IMR-90 (cell line): ENCODE results near the gene NPY4R. TPM values are rescaled to one million over a fixed set of nuclear protein-coding genes. Genes with fewer than 3 reads are reported as not detected.
"Not testable (repeated sequence)": the region's sequence is repeated elsewhere in the genome, so short reads cannot be mapped to it uniquely, and the experiment has no call there.

Experiments
- ATAC-seq: fragments of 200-7000 bp; cut with Tn5 transposase; 2 replicates; pipeline ENCODE4 v1.9.1; 2020; ENCODE audit warnings: low read depth, mild to moderate bottlenecking, moderate library complexity
- BruUV-seq: library from RNA; stranded (reverse); fragments of 400-500 nt; replicated peaks from 2 replicates; lab custom pipeline; 2021; lab: Mats Ljungman, UMichigan
- CTCF ChIA-PET: fragments of 300-600 bp; formaldehyde crosslinking; extraction: SDS; loops from one replicate; lab custom pipeline; 2021; ENCODE audit warnings: antibody characterized with exemption; lab: Yijun Ruan, JAX
- POLR2A ChIA-PET: fragments of 300-600 bp; sonication (Branson Sonifier 250); formaldehyde crosslinking; loops from one replicate; lab custom pipeline; 2022; ENCODE audit warnings: antibody characterized with exemption; ENCODE audit not compliant: unreplicated experiment; lab: Charles Lee
- DNase-seq: peaks from one replicate; pipeline ENCODE4 v3.0.0; 2013
- H2AFZ ChIP-seq: replicated peaks from 2 replicates; pipeline ENCODE3; 2013; ENCODE audit warnings: low read length, mild to moderate bottlenecking; ENCODE audit not compliant: poor library complexity
- H2AK5ac ChIP-seq: 2 replicates; pipeline ENCODE4 v1.6.1; 2013; ENCODE audit warnings: low read depth, low read length, inconsistent platforms
- H2AK9ac ChIP-seq: replicated peaks from 2 replicates; pipeline ENCODE3; 2013; ENCODE audit warnings: mild to moderate bottlenecking, low read depth, low read length, moderate library complexity; ENCODE audit not compliant: poor library complexity
- H2BK120ac ChIP-seq: 2 replicates; pipeline ENCODE4 v1.6.1; 2013; ENCODE audit warnings: low read depth, low read length, inconsistent platforms
- H2BK15ac ChIP-seq: 3 replicates; pipeline ENCODE4 v1.6.1; 2013; ENCODE audit warnings: low read depth, low read length, inconsistent platforms
- H2BK20ac ChIP-seq: 2 replicates; pipeline ENCODE4 v1.6.1; 2013; ENCODE audit warnings: low read depth, mild to moderate bottlenecking, inconsistent platforms, low read length, moderate library complexity
- H2BK5ac ChIP-seq: 2 replicates; pipeline ENCODE4 v1.6.1; 2013; ENCODE audit warnings: mild to moderate bottlenecking, low read depth, low read length, inconsistent platforms; ENCODE audit not compliant: poor library complexity, severe bottlenecking
- H3K14ac ChIP-seq: replicated peaks from 2 replicates; pipeline ENCODE4 v1.6.1; 2013; ENCODE audit warnings: low read depth, low read length, inconsistent platforms
- H3K18ac ChIP-seq: 2 replicates; pipeline ENCODE4 v1.6.1; 2013; ENCODE audit warnings: low read depth, low read length, control low read depth
- H3K23ac ChIP-seq: 2 replicates; pipeline ENCODE4 v1.6.1; 2013; ENCODE audit warnings: low read depth, low read length, inconsistent platforms
- H3K27ac ChIP-seq: 2 replicates; pipeline ENCODE4 v1.5.1; 2013; ENCODE audit warnings: mild to moderate bottlenecking, control low read depth, low read length; ENCODE audit not compliant: insufficient read depth
- H3K27me3 ChIP-seq: 2 replicates; pipeline ENCODE4 v1.6.1; 2013; ENCODE audit warnings: low read length; ENCODE audit not compliant: control insufficient read depth, insufficient read depth
- H3K36me3 ChIP-seq: 2 replicates; pipeline ENCODE4 v1.6.1; 2013; ENCODE audit warnings: low read length, mixed read lengths; ENCODE audit not compliant: control insufficient read depth, insufficient read depth
- H3K4ac ChIP-seq: 2 replicates; pipeline ENCODE4 v1.6.1; 2013; ENCODE audit warnings: low read depth, low read length, inconsistent platforms
- H3K4me1 ChIP-seq: 2 replicates; pipeline ENCODE4 v1.6.1; 2013; ENCODE audit warnings: low read length, mixed read lengths; ENCODE audit not compliant: control insufficient read depth, insufficient read depth
- H3K4me2 ChIP-seq: 2 replicates; pipeline ENCODE4 v1.6.1; 2013; ENCODE audit warnings: low read depth, mild to moderate bottlenecking, control low read depth, low read length, moderate library complexity
- H3K4me3 ChIP-seq: 2 replicates; pipeline ENCODE4 v1.5.1; 2013; ENCODE audit warnings: low read depth, mild to moderate bottlenecking, control low read depth, low read length, moderate library complexity; ENCODE audit not compliant: insufficient read depth
- H3K56ac ChIP-seq: 2 replicates; pipeline ENCODE4 v1.6.1; 2013; ENCODE audit warnings: low read length, inconsistent platforms; ENCODE audit not compliant: insufficient read depth; ENCODE audit errors: extremely low read depth
- H3K79me1 ChIP-seq, 2 experiments: 2 replicates each; pipeline ENCODE4 v1.6.1; 2013; ENCODE audit warnings: low read length in 2 of 2, inconsistent platforms in 1 of 2, low read depth in 1 of 2
- H3K9ac ChIP-seq: 2 replicates; pipeline ENCODE4 v1.6.1; 2013; ENCODE audit warnings: low read depth, low read length, control low read depth
- H3K9me1 ChIP-seq: 2 replicates; pipeline ENCODE4 v1.6.1; 2013; ENCODE audit warnings: low read length, inconsistent platforms; ENCODE audit not compliant: insufficient read depth
- H3K9me3 ChIP-seq: 2 replicates; pipeline ENCODE4 v1.6.1; 2013; ENCODE audit warnings: low read length; ENCODE audit not compliant: control insufficient read depth, insufficient read depth
- H4K20me1 ChIP-seq: 2 replicates; pipeline ENCODE4 v1.6.1; 2013; ENCODE audit warnings: low read length, inconsistent platforms; ENCODE audit not compliant: insufficient read depth
- H4K5ac ChIP-seq: 2 replicates; pipeline ENCODE4 v1.6.1; 2013; ENCODE audit warnings: mild to moderate bottlenecking, low read depth, low read length, control low read depth
- H4K8ac ChIP-seq, 2 experiments: 2 replicates each; pipeline ENCODE4 v1.6.1; 2013; ENCODE audit warnings: low read depth in 2 of 2, low read length in 2 of 2, control low read depth in 1 of 2, inconsistent platforms in 1 of 2
- H4K91ac ChIP-seq: 2 replicates; pipeline ENCODE4 v1.6.1; 2013; ENCODE audit warnings: low read depth, low read length, inconsistent platforms; ENCODE audit not compliant: insufficient read depth
- WGBS, 2 experiments: methylation state at CpG; one replicate each; pipeline versions ENCODE4 v1.1.5 to v1.1.7; 2013; ENCODE audit warnings: missing lambda C conversion rate in 2 of 2; ENCODE audit not compliant: insufficient read length in 1 of 2; ENCODE audit errors: extremely low coverage in 2 of 2; 5-methylcytosine and 5-hydroxymethylcytosine counted together
- dilution Hi-C: fragments of 300-500 bp; cut with HindIII; formaldehyde crosslinking; loops from one replicate; pipeline ENCODE4 v1.14.3; 2018; ENCODE audit warnings: low sequenced_read_pairs; ENCODE audit not compliant: unreplicated experiment
- in situ Hi-C: fragments of 300-500 bp; cut with MboI; formaldehyde crosslinking; loops from 3 replicates; pipeline ENCODE4 v1.14.3; 2019; ENCODE audit warnings: low sequenced_read_pairs, inconsistent platforms, mixed read lengths
- intact Hi-C: fragments of 100-400 bp; cut with micrococcal nuclease; formaldehyde crosslinking; loops from 2 replicates; pipeline ENCODE4 v1.10.0; 2022
- polyA plus RNA-seq, 3 experiments: library from polyadenylated mRNA; depleted of rRNA; stranded (reverse); fragments of >200 nt; gene quantifications; 2 replicates each; pipeline ENCODE4 v1.2.3, GENCODE V29; 2012; ENCODE audit warnings: low replicate concordance in 1 of 3
- total RNA-seq: library from RNA; depleted of rRNA; stranded (reverse); fragments of >200 nt; gene quantifications from 2 replicates; pipeline ENCODE4 v1.2.3, GENCODE V29; 2012

The NPY4R gene
- total and polyA plus RNA-seq, 2 of the 4 experiments (the other 2 are of a cell fraction), result 0.56 to 1.1 TPM

GRCh38 chr10:46412665-46413064 lies 53.1 kb downstream of the NPY4R start:
- CTCF ChIA-PET, H4K91ac ChIP-seq, H2AFZ ChIP-seq, H2BK120ac ChIP-seq, intact Hi-C loops, H3K9me1 ChIP-seq, H2BK15ac ChIP-seq, H2AK5ac ChIP-seq, H3K4me2 ChIP-seq, H3K79me1 ChIP-seq, ATAC-seq, H3K18ac ChIP-seq, H3K9me3 ChIP-seq, H3K23ac ChIP-seq, H4K5ac ChIP-seq, H2AK9ac ChIP-seq, H3K14ac ChIP-seq, H3K27ac ChIP-seq, H2BK20ac ChIP-seq, H4K20me1 ChIP-seq, dilution Hi-C loops, H3K36me3 ChIP-seq, H3K4me1 ChIP-seq, H4K8ac ChIP-seq, BruUV-seq, H2BK5ac ChIP-seq, H3K9ac ChIP-seq, DNase-seq, H3K4ac ChIP-seq, in situ Hi-C loops, POLR2A ChIA-PET, H3K4me3 ChIP-seq, H3K56ac ChIP-seq, H3K27me3 ChIP-seq: not testable (repeated sequence)
- WGBS, 2 experiments, result no CpG with 5 or more reads among the region's 5 CpGs

- H2BK15ac ChIP-seq, CTCF ChIA-PET, H3K36me3 ChIP-seq, H3K9me1 ChIP-seq, H3K4ac ChIP-seq, H2AK9ac ChIP-seq, H3K27me3 ChIP-seq, H4K5ac ChIP-seq, H3K56ac ChIP-seq, ATAC-seq, H3K79me1 ChIP-seq, H3K9me3 ChIP-seq, H3K23ac ChIP-seq, intact Hi-C loops, dilution Hi-C loops, H2BK20ac ChIP-seq, H4K91ac ChIP-seq, H2BK120ac ChIP-seq, H3K27ac ChIP-seq, H3K9ac ChIP-seq, H4K20me1 ChIP-seq, H3K4me2 ChIP-seq, H2BK5ac ChIP-seq, H3K4me1 ChIP-seq, H4K8ac ChIP-seq, H3K18ac ChIP-seq, DNase-seq, POLR2A ChIA-PET, in situ Hi-C loops, H3K4me3 ChIP-seq, BruUV-seq, H2AFZ ChIP-seq, H3K14ac ChIP-seq, H2AK5ac ChIP-seq: not testable (repeated sequence)
Observed at GRCh38 chr10:46411123-46411522, 54.6 kb downstream of the NPY4R start.
